Ovary (tissue), 3 donors: Measurements from ENCODE around the gene SESN3.

Experiments
- CTCF ChIP-seq, 3 donors: fragments of 450-650 bp in 2 of 3; fragments of 200-600 bp in 1 of 3; IDR thresholded peaks; one replicate each; pipeline versions ENCODE4 v1.5.1 to v1.8.0; 2016 to 2022; ENCODE audit warnings: antibody characterized with exemption in 3 of 3, mild to moderate bottlenecking in 1 of 3
- POLR2A ChIP-seq: fragments of 450-650 bp; IDR thresholded peaks from one replicate; pipeline ENCODE4 v1.6.1; 2017; ENCODE audit warnings: antibody characterized with exemption, mild to moderate bottlenecking, moderate library complexity
- donor health status: DM: no; HTN: no; CAD: no.

- TF ChIP-seq POLR2A (no peak), CTCF (IDR thresholded peaks at IDR 0.05) (no peak)
Observed at GRCh38 chr11:95156916-95157541, 74.0 kb downstream of the SESN3 start.
